Neural cell (in vitro differentiated cells): ENCODE measurements around the gene MACROH2A1. TPM values are rescaled to one million over a fixed set of nuclear protein-coding genes. Genes with fewer than 3 reads are reported as not detected.

Experiments used
- H2AFZ ChIP-seq: fragments of 200-600, 300-800 bp; sonication (generic), shearing (Covaris generic); 2 replicates; pipeline ENCODE4 v1.6.0; 2014; ENCODE audit warnings: low read depth, mild to moderate bottlenecking, antibody characterized with exemption, low read length, moderate library complexity
- H3F3A ChIP-seq: fragments of 200-600 bp; shearing (Covaris generic); 2 replicates; pipeline ENCODE4 v1.6.1; 2016; ENCODE audit warnings: mild to moderate bottlenecking, moderate library complexity, mixed read lengths, antibody characterized with exemption, low read length; ENCODE audit not compliant: insufficient read depth, poor library complexity, severe bottlenecking
- H3K27ac ChIP-seq: fragments of 200-600, 300-800 bp; sonication (generic), shearing (Covaris generic); 2 replicates; pipeline ENCODE4 v1.5.1; 2014; ENCODE audit warnings: mild to moderate bottlenecking, low read length, moderate library complexity
- H3K27me3 ChIP-seq: fragments of 300-800, 200-600 bp; sonication (generic), shearing (Covaris generic); 2 replicates; pipeline ENCODE4 v1.6.0; 2014; ENCODE audit warnings: mild to moderate bottlenecking, low read depth, low read length, moderate library complexity; ENCODE audit not compliant: insufficient read depth
- H3K36me3 ChIP-seq: fragments of 300-800, 200-600 bp; sonication (generic), shearing (Covaris generic); 2 replicates; pipeline ENCODE4 v1.5.1; 2014; ENCODE audit warnings: mild to moderate bottlenecking, antibody characterized with exemption, low read length, moderate library complexity; ENCODE audit not compliant: insufficient read depth
- H3K4me2 ChIP-seq: fragments of 300-800, 200-600 bp; sonication (generic), shearing (Covaris generic); 2 replicates; pipeline ENCODE4 v1.6.0; 2014; ENCODE audit warnings: mild to moderate bottlenecking, low read length
- H3K4me3 ChIP-seq: fragments of 300-800, 200-600 bp; sonication (generic), shearing (Covaris generic); 2 replicates; pipeline ENCODE4 v1.5.1; 2014; ENCODE audit warnings: mild to moderate bottlenecking, low read length, moderate library complexity
- H3K79me2 ChIP-seq: fragments of 200-600 bp; shearing (Covaris generic); replicated peaks from 2 replicates; pipeline ENCODE4 v1.6.0; 2014; ENCODE audit warnings: mild to moderate bottlenecking, low read length, moderate library complexity; ENCODE audit not compliant: insufficient read depth
- H3K9ac ChIP-seq: fragments of 300-800, 200-600 bp; sonication (generic), shearing (Covaris generic); 2 replicates; pipeline ENCODE4 v1.6.1; 2016; ENCODE audit warnings: mild to moderate bottlenecking, low read length, mixed read lengths
- H3K9me2 ChIP-seq: fragments of 200-600 bp; shearing (Covaris generic); 2 replicates; pipeline ENCODE4 v1.6.1; 2016; ENCODE audit warnings: mild to moderate bottlenecking, low read length, mixed read lengths; ENCODE audit not compliant: insufficient read depth
- H3K9me3 ChIP-seq: fragments of 200-600, 300-800 bp; sonication (generic), shearing (Covaris generic); 2 replicates; pipeline ENCODE4 v1.6.1; 2016; ENCODE audit warnings: mild to moderate bottlenecking, mixed run types, low read length, moderate library complexity, mixed read lengths
- H4K20me1 ChIP-seq: fragments of 200-600 bp; shearing (Covaris generic); 2 replicates; pipeline ENCODE4 v1.6.1; 2016; ENCODE audit warnings: mild to moderate bottlenecking, mixed run types; ENCODE audit not compliant: insufficient read depth
- EP300 ChIP-seq: fragments of 450-650 bp; conservative IDR thresholded peaks from 2 replicates; pipeline ENCODE4 v1.6.1; 2014; ENCODE audit warnings: antibody characterized with exemption, mild to moderate bottlenecking, moderate library complexity; ENCODE audit not compliant: poor library complexity, severe bottlenecking
- EZH2 ChIP-seq: fragments of 200-600, 300-800 bp; shearing (Covaris generic), sonication (generic); IDR thresholded peaks from 2 replicates; pipeline ENCODE4 v1.6.1; 2014; ENCODE audit warnings: antibody characterized with exemption, low read length, borderline replicate concordance, mild to moderate bottlenecking; ENCODE audit not compliant: insufficient read depth, poor library complexity, severe bottlenecking
- MXI1 ChIP-seq: fragments of 450-650 bp; conservative IDR thresholded peaks from 2 replicates; pipeline ENCODE4 v1.6.1; 2014; ENCODE audit warnings: antibody characterized with exemption, mild to moderate bottlenecking; ENCODE audit not compliant: poor library complexity, severe bottlenecking
- POLR2AphosphoS5 ChIP-seq: IDR thresholded peaks from 2 replicates; pipeline ENCODE4 v1.6.1; 2012
- RAD21 ChIP-seq: fragments of 450-650 bp; conservative IDR thresholded peaks from 2 replicates; pipeline ENCODE4 v1.6.1; 2014; ENCODE audit warnings: antibody characterized with exemption, mild to moderate bottlenecking, moderate library complexity
- REST ChIP-seq: IDR thresholded peaks from 2 replicates; pipeline ENCODE4 v1.6.1; 2012; ENCODE audit warnings: borderline replicate concordance
- SMC3 ChIP-seq: fragments of 450-650 bp; conservative IDR thresholded peaks from 2 replicates; pipeline ENCODE4 v1.6.1; 2014; ENCODE audit warnings: antibody characterized with exemption, mild to moderate bottlenecking, moderate library complexity; ENCODE audit not compliant: poor library complexity
- TAF1 ChIP-seq: IDR thresholded peaks from 2 replicates; pipeline ENCODE4 v1.6.1; 2012; ENCODE audit warnings: low read depth
- polyA plus RNA-seq: library from polyadenylated mRNA; depleted of rRNA; stranded (reverse); fragments of >200 nt; gene quantifications from 2 replicates; pipeline ENCODE4 v1.2.3, GENCODE V29; 2014
- TF ChIP-seq, protein P1 (sequence below): fragments of 450-650 bp; IDR thresholded peaks from 2 replicates; pipeline ENCODE4 v1.5.1; 2014; ENCODE audit warnings: antibody characterized with exemption, mild to moderate bottlenecking, moderate library complexity; ENCODE audit not compliant: poor library complexity, severe bottlenecking

MACROH2A1 gene
- polyA plus RNA-seq, 1 donor from 2014 or later, result 351 TPM

DNA sequence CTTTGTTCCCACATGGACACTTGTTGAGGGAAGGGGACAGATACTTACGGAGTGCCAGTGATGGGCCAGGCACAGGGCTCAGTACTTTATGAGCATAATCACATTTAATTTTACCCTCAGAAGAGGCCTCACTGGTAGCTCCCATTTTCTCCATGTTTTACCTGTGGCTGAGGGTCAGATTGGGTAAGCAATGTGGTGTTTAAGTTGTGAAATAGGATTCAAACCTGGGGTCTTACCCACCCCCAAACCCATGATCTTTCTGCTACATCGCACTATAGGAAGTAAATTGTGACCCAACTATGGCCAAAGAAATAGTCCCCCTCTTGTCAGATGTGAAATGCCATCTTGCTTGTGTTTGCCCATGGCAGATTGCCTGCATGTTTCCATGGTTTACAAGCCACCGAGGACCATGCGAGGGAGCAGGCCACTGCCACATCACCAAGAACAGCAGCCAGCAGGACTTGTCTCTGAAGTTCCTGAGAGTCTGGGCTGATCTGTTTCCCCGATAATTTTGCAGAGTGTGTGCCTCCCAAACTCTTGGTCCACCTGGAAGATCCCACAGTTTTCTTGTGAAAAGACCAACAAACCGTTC is 95.4 kb downstream of the MACROH2A1 start:
- no peak overlapping the region for H2AFZ ChIP-seq
- H3K79me2 ChIP-seq, result no peaks in the 10 kb centered on the region
- no peak overlapping the region for H3K9ac ChIP-seq
- no peaks in the 10 kb centered on the region for H3K9me3 ChIP-seq
- H3K27me3 ChIP-seq, result no peaks in the 10 kb centered on the region
- H3K9me2 ChIP-seq, result no peaks in the 10 kb centered on the region
- H3K27ac ChIP-seq, result no peak overlapping the region
- H4K20me1 ChIP-seq, result no peaks in the 10 kb centered on the region
- H3K36me3 ChIP-seq, result no peaks in the 10 kb centered on the region
- TF ChIP-seq EP300, result no peak
- TF ChIP-seq SMC3, result no peak
- no peak for TF ChIP-seq MXI1
- TF ChIP-seq POLR2AphosphoS5, result no peak
- TF ChIP-seq, protein P1, sequence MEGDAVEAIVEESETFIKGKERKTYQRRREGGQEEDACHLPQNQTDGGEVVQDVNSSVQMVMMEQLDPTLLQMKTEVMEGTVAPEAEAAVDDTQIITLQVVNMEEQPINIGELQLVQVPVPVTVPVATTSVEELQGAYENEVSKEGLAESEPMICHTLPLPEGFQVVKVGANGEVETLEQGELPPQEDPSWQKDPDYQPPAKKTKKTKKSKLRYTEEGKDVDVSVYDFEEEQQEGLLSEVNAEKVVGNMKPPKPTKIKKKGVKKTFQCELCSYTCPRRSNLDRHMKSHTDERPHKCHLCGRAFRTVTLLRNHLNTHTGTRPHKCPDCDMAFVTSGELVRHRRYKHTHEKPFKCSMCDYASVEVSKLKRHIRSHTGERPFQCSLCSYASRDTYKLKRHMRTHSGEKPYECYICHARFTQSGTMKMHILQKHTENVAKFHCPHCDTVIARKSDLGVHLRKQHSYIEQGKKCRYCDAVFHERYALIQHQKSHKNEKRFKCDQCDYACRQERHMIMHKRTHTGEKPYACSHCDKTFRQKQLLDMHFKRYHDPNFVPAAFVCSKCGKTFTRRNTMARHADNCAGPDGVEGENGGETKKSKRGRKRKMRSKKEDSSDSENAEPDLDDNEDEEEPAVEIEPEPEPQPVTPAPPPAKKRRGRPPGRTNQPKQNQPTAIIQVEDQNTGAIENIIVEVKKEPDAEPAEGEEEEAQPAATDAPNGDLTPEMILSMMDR, result no peak
- no peak for TF ChIP-seq EZH2
- H3K4me2 ChIP-seq, result no peak overlapping the region
- no peak overlapping the region for H3K4me3 ChIP-seq
- H3F3A ChIP-seq, result no peaks in the 10 kb centered on the region

DNA sequence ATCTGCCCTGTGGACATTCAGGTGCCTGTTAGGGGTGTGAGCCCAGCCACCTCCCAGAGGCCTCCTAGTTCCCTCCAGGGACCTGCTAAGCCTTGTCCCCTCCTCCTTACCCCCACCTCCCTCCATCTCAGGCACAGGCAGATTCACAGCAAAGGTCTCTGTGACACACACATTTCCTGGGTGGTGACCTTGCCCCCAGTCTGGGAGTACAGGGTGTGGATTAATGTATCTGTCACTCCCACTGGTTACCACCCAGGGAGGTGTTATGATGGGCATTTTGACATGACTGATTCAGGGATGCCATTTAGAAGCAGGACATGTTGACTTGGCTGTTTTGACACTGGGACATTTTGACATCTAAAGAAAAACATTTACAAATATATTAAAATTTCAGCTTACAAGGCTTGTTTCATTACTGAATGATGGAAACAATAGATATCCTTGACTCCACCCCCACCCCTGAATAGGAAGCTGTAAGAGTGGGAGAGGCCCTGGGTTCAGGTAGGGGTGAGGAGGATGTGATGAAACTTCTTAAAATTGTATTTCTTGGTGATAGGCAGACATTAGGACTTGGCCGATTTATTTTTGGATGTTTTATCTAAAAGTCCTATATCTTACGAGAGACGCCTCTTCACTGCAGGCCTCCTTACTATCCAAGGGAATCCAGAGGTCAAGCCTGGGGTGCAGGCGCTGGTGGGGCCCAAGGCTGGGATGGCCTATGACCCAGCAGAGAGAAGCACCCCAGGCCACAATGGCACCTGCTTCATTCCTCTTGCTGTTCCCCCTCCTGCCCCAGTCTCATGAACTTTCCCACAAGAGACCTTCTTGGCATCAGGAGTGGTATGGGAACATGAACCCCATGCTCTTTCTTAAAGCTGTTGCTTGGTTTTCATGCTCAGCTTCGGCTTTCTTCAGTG is 101.9 kb downstream of the MACROH2A1 start:
- H3F3A ChIP-seq, result no peaks in the 10 kb centered on the region
- H3K9ac ChIP-seq, result no peak overlapping the region
- no peak overlapping the region for H2AFZ ChIP-seq
- no peaks in the 10 kb centered on the region for H3K36me3 ChIP-seq
- no peaks in the 10 kb centered on the region for H3K9me3 ChIP-seq
- H3K27ac ChIP-seq, result no peak overlapping the region
- H3K4me2 ChIP-seq, result no peak overlapping the region
- H4K20me1 ChIP-seq, result no peaks in the 10 kb centered on the region
- H3K9me2 ChIP-seq, result no peaks in the 10 kb centered on the region
- no peaks in the 10 kb centered on the region for H3K79me2 ChIP-seq
- no peaks in the 10 kb centered on the region for H3K27me3 ChIP-seq
- TF ChIP-seq POLR2AphosphoS5, result no peak
- no peak for TF ChIP-seq EZH2
- TF ChIP-seq TAF1, result no peak
- TF ChIP-seq SMC3, result no peak
- no peak for TF ChIP-seq MXI1
- TF ChIP-seq, protein P1, result no peak
- no peak for TF ChIP-seq RAD21
- no peak for TF ChIP-seq EP300
- no peak for TF ChIP-seq REST
- H3K4me3 ChIP-seq, result no peak overlapping the region
